HG03095 (cell line): ENCODE results near the gene FITM1.

ENCODE experiments used
- ATAC-seq: cut with Tn5 transposase; IDR thresholded peaks from one replicate; pipeline ENCODE4 v1.9.1; 2021; ENCODE audit warnings: moderate library complexity; ENCODE audit not compliant: unreplicated experiment

Gene FITM1, protein sequence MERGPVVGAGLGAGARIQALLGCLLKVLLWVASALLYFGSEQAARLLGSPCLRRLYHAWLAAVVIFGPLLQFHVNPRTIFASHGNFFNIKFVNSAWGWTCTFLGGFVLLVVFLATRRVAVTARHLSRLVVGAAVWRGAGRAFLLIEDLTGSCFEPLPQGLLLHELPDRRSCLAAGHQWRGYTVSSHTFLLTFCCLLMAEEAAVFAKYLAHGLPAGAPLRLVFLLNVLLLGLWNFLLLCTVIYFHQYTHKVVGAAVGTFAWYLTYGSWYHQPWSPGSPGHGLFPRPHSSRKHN

DNA sequence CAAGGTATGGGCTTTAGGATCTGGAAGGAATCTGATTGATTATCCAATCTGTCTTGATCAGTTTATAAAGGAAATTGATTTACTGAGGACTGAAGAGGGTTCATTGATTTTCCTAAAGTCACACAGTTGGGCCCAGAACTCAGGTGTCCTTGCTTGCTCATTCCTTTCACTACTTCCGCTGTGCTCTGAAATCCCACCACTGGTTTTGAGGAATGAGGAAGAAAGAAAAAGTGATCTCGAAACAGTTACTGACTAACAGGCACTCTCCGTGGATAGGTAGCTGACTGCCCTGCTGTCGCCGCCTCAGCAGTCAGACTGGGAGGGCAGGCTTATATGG, at the start of gene FITM1:
FITM1 (plus strand) TSS at position 280 of the 337 bp plus-strand sequence. CDS start 905 bp downstream, outside the sequence.
- no peak for ATAC-seq

DNA sequence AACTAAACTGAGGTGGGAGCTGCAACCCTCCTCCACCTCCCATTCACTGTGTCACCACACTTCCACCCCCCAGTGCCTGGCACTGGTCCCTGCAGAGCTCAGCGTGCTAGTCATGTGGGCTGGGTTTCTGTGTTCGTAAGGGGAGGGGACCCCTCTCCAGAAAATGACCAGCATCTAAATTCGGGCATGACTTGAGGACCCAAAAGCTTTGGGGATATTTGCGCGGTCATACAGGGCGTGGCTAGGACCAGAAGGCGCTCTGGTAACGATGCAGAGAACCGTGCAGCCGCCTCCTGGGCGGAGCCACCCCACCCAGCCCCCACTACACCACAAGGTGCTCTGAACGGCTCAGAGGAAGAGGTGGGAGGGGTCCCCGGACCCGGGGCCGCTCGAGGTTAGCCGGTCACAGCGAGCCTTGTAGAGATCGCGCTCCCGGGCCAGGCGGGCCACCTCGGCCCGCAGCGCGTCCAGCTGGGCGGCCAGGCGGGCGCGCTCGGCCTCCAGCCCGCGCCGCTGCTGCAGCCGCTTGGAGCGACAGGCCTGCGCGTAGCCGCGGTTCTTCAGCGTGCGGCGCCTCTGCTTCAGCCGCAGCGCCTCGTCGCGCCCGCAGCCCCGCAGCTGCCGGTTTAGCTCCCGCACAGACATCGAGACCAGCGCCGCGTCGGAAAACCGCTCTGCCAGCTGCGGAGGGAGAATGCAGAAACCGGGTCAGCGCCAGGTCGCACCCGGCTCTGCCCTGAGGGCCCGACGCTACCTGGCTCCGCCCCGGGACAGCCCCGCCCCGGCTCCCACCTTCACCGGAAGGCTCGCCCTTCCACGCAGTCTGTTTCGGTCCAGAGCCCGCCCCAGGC, 49.3 kb upstream of the FITM1 start:
- peak; percentile 92 for ATAC-seq

DNA sequence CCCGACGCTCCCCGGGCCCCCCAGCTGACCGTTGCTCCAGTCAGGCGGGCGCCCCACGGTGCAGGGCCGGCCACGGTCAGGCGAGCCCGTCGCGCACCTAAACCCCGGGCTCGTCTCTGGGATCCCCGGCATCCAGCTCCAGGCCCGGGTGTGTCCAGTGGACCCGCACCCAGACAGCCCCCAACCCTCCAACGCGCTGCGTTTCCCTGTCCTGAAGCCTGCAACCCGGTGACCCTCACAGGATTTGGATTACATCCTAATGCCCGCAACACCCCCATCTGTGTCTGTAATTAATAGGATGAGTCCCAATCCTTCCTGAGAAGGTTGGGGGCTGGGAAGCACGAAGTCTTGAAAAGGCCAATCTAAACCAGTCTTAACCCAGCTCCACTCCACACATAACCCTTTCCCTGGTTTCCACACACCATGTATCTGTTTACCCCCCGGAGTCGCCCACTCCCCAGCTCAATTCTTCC, 48.7 kb upstream of the FITM1 start:
- ATAC-seq, result no peak

DNA sequence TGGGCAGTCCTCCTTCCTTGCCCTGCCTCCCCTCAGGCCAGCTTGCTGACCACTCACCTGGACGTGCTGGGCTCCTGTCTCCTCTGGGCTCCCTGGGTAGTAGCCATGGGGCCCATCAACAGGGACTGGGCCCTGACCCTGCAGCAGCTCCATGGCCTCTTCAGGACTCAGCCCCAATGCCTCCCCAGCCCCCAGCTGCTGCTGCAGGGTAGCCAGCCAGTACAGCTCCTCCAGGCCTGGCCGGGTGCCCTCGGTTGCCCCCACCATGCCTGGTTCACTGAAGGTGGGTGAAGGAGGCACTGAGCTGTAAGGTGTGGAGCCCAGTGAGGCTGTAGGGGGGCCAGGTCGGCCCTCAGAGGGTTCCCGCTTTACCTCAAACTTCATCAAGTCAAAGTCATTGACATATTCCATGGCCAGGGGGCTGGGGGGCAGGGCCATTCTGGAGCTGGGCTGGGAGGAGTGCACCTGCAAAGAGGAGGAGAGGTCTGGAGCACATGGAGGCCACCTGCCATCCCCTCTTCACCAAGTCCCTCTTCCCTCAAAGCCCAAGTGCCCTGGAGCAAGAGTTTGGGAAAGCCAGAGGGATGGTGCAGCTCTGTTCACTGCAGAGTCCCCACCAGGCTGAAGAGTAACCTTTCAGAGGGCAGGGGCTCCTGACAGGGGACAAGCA, 47.9 kb upstream of the FITM1 start:
- ATAC-seq, result no peak

DNA sequence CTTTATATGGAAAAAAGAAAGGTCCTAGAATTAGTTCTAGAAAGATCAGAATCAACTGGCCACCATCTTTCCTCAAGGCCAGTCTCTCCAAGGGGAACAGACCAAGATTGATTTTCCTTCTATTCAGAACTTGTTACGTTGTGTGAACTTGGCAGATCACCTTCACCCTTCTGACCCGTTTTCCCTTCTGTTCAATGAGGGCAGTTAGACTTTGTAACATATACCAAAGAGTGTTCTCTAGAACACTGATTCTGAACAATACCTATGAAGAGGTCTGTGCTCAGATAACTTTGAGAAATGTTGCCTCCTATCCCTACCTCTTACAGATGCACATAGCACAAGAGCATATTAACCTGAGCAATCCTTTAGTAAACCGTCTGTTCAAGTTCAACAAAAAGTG, 47.0 kb upstream of the FITM1 start:
- ATAC-seq, result no peak

DNA sequence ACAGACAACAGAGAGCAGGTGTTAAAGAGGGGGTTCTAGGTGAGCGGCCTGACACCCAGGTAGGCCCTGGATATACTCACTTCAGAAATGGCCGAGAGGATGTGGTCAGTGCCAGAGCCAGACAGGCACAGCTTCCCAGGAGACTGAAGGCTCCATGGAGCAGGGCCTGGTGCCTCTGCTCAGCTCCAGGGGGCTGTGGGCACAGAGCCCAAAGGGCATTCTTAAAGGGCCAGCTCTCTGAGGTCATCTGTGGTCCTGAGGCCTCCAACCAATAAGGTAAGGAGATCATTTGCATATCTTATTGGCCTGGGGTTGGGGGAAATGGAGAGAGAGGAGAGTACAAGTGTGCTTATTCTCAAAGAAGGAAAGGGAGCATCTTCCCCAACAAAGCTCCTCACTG, 46.0 kb upstream of the FITM1 start:
- no peak for ATAC-seq

DNA sequence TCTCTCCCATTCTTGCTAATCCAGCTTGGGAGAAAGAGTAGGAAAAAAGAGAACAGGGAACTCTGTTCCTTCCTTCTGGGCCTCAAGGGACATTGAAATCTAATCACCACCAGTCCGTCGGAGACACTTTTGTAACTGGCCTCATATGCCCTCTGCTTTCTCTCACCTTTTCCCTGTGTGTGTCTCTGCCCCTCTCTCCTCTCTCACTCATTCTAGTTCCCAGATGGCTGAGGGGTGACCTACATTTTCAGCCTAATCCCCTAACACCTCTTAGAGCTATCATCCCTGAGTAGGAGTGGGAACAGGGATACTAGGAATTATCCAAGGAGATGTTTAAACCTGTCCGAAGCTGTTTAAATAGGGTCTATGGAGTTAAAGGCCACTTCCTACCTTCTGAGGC, 45.2 kb upstream of the FITM1 start:
- no peak for ATAC-seq

DNA sequence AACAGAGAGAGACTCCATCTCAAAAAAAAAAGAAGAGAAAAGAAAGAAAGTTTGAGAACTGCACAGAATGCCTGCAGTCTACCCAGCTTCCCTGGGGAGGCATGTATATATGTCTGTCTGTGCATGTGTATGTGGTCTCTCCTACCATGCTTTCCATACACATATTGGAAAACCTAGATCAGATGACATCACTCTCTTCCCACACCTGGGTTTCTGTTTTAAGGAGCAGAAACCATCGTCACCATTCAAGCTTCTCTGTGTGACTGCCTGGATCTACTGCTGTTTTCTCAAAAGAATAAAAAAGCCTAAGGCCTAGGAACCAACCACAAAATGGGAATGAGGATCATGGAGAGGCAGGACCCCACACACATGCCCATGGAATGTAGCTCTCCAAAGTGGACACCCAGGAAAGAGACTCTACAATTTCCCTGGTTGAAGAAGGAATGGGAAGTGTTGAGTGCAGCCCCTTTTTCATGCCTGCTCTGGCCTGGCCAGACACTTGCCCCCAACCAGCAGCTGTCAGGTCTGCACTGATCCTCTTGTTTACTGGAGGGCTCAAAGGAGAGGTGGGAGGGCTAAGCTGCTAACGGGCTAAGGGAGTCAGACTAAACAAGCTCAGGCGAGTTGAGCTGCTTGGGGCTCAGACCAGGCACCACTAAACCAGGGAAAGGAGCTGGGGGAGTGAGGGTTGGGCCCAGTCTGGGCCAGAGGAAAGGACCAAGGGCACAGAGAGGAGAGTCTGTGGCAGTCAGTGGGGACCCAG, 44.1 kb upstream of the FITM1 start:
- no peak for ATAC-seq

DNA sequence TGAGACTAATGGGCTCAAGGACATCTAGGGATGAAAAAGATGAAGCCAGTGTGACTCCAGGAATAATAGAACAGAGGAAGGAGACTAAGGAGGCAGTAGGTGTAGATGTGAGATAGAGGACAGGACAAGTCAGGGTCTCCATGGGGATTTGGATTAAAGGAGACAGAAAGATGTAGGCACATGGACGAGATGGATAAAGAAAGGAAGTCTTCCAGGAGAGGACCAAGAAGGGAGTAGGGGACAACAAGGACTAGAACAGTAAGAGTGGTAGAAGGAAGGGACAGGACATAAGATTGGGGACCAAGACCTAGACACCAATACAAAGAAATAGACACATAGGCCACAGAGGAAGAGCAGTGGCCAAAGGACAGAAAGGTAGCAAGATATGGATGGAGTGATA, 43.5 kb upstream of the FITM1 start:
- no peak for ATAC-seq

DNA sequence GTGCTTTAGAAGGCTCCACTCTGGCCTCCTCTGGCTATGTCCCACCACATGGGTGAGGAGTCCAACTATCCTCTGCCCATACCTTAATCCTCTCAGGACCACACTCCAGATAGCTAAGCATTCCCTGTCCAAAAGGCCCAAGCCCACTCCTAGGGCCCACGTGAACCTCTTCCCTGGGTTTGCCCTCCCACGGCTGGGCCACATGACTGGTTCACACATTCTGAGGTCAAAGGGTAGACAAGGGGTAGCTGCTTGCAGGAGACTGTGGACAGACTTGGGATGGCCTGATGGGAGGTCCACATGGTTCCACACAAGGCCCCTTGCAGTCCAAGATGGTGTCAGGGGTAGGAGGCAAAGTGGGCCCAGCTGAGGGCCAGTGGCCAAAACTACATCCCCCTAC, 42.4 kb upstream of the FITM1 start:
- ATAC-seq, result no peak

DNA sequence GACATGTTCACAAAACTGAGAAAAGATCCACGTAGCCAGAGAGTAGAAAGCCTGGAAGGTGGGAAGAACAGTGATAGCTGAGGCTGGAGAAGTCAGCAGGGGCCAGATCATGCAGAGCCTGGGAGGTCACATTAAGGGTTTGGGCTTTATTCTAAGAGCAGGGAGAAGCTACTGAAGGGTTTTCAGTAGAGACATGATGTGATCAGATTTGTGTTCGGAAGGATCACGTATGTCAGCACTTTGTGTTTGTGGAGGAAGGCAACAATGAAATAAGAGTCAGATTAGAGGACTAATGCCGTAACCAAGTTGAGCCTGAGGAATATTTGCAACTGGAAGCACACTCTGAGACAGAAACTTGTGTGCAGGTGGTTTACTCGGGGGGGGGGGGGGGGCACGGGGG, 40.6 kb upstream of the FITM1 start:
- no peak for ATAC-seq

DNA sequence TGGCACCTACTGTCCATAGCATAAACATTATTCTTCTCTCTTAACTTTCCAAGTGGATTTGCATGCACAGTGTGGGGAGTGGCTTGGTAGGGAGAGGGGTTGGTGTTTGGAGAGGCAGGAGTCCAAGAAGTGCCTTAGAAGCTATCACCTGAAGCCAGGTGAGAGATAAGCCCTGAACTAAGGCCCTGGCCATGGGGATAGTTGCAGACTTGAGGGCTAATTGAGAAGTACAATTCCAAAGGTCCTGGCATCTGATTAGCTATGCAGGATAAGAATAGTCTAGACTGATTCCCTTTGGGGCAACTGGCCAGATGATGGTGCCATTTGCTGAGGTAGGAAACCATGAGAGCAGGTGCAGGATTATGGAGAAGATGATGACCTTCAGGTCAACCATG, 38.4 kb upstream of the FITM1 start:
- no peak for ATAC-seq

DNA sequence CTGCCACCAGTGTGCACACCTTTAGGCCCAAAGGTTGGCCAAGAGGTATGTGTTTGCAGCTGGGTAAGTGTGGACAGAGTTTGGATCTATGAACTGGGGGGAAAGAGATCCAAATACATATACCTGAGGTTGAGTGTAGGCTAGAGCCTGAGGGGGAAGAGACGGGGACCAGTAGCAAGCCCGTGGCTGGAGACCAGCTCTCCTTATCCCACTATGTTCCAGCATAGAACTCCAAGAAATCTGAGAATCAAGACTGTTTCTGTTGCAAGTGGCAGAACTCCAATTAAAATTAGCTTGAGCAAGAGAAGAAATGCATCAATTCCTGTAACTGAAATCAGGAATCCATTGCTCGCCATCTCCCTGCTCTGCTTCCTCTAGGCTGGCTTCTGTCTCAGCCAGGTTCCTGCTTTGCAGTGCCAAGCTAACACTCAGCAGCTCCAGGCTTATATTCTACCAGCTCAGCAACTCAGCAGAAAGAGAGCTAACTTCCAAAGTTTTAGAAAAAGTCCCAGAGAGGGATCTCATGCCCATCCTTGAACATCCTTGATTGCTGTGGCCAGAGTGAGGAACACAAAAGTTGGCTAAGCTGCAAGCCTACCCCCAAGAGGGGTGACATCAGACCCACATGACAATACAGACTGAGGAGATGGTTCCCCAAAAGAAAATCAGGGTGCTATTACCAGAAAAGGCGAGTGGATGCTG, 37.8 kb upstream of the FITM1 start:
- no peak for ATAC-seq

DNA sequence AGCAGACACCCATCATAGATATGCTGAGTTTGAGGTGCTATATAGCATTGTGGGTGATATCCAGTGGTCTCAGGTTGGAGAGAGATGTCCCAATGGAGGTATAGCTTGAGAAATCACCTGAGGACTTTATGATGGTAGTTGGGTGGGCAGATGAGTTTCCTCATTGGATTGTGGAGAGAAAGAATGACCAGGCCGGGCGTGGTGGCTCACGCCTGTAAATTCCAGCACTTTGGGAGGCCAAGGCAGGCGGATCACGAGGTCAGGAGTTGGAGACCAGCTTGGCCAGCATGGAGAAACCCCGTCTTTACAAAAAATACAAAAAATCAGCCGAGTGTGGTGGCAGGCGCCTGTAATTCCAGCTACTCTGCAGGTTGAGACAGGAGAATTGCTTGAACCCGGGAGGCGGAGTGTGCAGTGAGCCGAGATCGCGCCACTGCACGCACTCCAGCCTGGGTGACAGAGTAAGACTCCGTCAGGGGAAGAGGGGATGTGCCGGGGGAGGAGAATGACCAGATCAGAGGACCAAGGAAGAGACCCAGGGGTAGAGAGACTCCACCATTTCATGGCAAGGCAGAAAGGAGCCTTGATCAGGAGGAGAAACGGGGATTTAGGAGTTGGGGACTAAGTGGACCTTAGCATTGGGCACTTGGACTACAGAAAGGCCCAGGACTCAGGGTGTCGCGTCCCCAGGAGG, 37.1 kb upstream of the FITM1 start:
- ATAC-seq, result no peak

DNA sequence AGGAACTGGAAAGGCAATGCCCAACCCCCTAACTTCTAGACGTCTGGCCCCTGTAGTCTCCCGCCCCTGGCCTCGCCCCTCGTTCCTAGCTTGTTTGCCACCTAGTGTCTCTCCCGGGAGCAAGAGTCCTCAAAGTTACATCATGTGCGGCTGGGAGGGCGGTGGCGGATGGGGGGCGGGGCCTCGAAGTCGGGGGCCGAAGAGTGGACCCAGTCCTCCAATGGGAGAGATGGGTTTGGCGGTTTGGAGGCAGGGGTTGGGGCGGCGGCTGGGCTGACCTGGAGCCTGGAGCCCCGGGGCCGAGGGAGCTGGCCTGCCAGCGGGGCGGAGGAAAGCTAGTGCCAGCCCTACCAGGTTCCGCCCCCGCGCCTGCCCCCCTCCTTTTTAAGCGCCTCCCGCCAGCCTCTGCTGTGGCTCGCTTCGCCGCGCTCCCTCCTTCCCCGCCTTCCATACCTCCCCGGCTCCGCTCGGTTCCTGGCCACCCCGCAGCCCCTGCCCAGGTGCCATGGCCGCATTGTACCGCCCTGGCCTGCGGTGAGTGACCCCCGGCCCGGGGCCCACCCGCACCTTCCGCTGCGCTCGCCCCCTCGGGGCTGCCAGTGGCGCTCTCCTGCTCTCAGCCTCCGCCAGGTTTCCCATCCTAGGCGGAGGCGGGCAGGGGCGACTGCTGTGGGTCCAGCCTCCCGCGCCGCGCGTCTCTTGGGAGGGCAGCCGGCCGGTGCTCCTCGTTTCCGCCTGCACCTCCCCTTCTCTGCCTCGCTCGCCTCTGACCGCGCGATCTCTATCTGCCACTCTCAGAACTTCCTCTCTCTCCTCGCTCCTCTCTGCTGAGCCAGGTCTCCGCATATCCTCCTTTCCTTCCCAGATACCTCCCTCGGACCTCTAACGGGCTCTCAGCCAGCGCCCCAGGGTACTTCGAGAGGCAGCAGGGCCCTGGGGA, 36.3 kb upstream of the FITM1 start, which contains the start of gene PCK2:
PCK2 (plus strand) TSS at position 411 of the 940 bp plus-strand sequence; CDS start at position 506, 95 bp downstream.
- ATAC-seq, result peak; percentile 41

DNA sequence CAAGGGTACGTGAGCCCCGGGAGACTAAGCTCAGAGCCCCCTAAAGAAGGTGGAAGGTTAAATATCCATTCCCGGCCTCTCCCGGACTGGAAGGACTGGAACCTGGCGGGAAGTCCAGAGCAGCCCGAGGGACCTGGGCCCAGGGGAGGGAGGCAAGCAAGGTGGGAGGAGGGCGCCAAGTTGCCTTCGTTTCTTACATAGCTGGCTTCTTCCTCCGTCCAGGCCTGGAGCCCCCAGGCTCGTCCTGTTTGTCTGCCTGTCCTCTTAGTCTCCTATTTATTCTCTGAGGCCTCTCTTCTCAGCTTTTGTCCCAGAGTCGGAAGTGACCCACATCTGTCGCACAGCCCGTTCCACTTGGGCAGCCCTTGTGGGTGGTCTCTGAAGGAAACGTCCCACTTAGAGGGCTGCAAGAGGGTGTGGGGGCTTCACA, 35.6 kb upstream of the FITM1 start:
- no peak for ATAC-seq

DNA sequence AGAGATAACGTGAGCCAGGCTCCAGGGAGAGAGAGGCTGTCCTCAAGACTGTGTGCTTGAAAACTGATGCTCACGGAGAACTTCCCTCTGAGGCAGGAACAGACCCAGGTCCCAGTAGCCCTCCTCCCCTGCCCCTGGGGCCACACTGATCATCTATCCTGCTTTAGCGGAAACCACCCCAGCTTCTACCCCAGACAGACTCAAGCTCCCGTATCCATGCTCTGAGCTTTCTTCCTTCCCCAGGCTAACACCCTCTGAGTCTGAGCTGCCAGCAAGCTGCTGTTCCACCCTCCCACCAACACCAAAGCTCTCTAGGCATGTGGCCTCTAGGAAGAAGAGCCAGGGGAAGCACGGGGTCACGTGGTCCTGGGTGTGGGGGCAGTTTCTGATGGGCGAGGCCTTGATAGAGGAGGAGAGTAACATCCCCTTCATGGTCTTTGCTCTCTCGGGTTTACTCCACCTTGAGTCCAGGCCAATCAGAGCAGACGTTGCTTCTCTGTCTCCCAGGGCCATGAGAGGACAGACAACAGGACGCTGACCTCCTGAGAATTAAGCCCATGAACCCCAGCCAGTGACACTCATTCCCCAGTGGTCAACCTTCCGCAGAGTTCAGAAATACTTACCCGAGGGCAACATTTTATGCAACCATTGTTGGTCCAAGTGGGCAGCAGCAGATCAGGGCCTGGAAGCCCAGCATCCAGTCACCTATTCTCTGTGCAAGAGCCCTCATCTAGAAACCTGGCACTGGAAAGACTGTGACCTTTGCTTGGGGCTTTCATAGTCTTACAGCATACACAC, 35.0 kb upstream of the FITM1 start:
- ATAC-seq, result peak; percentile 73
